HG02678 (cell line): ENCODE measurements around the gene CCDC110.
"Not testable (repeated sequence)": the region's sequence is repeated elsewhere in the genome, so short reads cannot be mapped to it uniquely, and the experiment has no call there.

Experiments
- ATAC-seq: cut with Tn5 transposase; IDR thresholded peaks from one replicate; pipeline ENCODE4 v1.9.1; 2021; ENCODE audit warnings: mild to moderate bottlenecking, moderate library complexity; ENCODE audit not compliant: unreplicated experiment

The CCDC110 gene

DNA sequence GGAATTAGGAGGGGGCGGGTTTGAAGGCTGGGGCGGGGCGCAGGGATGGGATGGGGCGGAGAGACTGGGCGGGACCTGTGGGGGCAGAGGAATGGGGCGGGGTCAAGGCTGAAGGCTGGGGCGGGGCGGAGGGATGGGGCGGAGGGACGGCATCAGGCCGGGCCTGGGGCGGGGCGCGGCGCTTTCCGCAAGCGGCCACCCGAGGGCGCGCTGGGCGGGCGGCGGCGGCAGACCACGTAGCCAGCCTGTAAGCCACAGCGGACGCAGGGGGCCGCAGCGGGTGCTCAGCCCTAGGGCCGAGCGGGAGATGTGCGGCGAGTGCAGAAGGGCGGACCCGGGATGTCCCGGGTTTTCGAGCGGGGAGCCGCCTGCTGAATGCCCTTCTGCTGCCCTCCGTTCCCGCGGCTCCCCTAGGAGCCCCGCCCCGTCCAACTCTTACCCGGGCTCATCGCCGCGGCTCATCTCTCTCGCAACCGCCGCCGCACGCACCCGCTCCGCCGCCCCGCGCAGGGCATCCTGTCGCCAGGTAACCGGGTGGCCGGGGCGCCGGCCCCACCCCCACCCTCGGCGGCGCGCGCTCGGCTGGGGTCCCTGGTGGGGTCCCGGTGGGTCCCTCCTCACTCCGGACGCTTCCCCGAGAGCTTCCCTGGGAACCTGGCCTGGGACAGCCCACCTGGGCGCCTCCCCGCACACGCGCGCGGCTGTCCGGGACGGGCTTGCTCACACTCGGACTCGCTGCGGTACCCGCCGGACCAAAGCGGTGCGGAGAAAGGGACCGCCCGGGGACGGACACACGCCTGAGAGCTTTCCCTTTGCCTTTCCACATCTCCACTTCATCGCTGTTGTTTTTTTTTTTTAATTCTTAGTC, at the start of gene CCDC110:
TSS of gene CCDC110 (minus strand) at position 499 of the 868 bp plus-strand sequence. CDS start at position 449, 50 bp downstream.
- ATAC-seq, result peak; percentile 90

DNA sequence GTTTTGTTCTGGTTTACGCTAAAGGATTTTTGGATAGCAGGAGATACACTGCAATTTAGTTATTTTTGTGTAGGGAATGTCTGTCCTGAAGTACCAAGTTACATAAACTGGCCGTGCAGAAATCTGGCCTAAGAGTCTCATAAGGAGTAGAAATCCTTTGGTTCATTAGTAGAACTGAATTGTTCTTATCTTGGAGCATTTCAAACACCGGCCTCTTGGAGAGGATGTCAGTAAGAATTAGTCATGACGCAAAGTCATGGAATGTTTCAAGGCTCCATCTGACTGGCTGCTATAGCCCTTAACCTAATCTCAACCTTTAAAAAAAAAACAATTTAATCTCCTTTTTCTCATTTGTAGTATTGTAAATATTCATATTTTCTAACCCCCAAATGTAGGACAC, 48.6 kb upstream of the CCDC110 start:
- no peak for ATAC-seq

DNA sequence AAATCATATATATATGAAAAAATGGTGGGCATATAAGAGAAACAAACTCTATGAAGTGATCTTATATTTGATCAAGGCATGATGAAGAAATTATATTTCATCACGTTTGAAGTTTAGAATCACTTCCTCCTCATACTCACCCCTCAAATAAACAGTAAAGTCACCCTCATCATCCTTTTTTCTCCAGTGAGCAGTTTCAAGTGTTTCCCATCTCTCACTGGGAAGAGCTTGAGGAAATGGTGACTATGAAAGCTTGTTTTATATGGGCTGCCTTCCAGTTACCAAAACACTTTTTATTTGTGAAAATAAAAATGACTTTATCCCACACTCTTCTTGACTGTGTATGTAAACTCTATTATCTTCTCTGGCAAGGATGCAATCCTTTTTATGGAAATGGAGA, 47.0 kb upstream of the CCDC110 start:
- no peak for ATAC-seq

DNA sequence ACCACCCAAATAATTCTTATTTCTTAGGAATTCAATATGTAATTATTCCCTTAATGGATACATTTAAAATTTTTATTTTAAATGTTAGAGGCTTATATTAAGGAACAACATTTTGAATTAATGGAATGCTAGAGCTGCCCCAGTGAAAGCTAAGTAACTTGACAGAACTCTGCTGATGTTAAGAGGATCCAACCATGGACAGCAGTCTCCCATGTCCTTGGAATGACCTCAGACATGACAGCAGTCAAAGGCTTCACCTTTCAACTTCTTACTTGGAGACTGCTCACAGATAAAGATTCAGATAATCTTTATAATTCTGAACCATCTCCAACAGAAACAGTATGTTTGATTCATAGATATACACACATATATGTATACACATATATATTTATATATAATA, 46.5 kb upstream of the CCDC110 start:
- ATAC-seq, result no peak

DNA sequence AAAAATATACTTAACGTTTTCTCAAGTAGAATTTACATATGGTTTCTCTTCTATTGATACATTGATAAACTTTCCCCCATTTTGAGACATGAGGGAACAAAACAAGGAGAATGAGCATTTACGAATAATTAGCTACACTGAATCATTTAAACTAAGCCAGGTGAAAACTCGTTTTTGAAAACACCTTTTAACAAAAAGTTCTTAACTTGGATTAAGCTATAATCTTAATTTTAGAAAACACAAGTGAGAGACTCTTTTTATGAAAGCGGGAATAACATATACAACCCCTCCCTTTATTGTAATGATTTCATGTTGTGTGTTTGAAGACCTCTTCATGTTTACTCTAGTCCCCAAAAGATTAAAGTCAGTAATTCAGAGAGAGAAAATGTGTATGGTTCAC, 43.7 kb upstream of the CCDC110 start:
- no peak for ATAC-seq

DNA sequence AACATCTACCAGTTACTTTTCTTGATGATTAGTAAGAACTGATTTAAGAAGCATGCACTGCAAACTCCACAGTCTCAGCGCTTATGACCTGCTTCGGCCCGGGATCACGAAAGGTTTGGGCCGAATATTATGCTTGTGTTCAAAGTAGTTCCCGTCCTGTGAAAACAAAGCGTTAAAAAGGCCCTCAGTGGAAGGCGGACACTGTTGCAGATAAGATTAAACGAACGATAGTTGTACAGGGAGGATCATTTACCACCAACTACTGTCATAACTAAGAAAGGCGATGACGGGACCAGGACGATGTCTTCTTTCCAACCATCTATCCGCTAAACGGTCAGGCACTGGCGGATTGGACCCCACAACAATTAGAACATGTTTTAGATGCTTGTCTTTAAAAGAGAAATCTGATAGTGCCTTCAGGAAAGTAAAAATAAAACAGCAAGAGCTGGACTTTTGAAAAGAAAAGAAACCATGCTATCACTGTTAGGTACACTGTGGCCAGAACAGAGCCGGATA, 42.7 kb upstream of the CCDC110 start:
- ATAC-seq, result no peak

DNA sequence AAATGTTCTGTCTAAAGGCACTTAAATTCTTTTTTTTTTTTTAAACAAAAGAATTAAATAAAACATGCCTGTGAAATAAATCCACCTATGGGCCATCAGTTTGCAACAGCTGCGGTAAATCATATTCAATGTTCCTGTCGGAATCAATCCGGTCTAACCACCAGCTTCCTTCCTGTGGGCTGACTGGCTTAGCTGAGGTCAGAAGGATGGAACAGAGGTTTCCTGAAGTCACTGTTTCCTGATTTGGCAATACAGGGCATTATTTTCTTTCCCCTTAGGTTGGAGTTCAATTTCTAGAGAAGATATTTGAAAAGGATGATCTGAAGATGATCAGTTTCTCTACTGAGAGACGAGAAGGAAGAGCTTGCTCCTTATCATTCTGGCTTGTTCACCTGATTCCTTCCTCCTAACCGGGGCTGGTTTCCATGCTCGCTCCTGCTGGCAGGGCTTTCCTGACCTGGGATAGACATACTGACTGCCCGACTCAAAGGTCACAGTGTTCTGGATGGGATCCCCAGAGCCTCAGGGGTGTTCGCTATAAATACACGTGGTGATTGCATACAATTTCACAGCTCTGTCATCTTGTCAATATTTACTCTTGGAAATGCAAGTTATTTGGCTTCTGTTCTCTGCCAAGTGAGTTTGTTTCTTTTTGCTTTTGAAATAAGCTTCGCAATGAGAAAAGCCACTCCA, 42.1 kb upstream of the CCDC110 start:
- ATAC-seq, result no peak

DNA sequence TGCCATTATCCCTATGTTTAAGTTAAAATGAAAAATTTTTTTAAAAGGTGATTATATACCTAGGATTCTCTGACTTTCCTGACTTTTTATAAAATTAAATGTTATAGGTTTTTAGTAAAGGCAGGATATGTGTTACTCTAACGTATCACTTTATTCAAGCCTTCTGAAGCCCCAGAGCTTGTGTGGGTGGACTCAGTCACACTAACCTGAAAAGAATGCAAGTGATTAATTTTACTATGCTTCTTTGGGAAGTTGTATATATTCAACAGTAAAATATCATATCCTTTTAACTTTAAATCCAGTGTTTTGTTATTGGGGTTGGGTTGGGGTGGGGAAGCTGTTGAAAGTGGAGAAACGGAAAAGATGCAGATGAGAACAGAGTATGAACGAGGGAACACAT, 41.0 kb upstream of the CCDC110 start:
- ATAC-seq, result no peak

DNA sequence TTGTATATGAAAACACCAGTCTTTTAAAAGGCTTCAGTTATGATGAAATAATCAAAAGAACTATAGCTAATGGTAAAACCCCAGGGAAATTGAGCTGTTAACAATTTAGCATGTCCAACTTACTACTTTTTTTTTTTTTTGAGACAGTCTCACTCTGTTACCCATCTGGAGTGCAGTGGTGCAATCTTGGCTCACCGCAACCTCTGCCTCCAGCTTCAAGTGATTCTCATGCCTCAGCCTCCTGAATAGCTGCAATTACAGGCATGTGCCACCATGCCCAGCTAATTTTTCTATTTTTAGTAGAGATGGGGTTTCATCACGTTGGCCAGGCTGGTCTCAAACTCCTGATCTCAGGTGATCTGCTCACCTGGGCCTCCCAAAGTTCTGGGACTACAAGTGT, 39.7 kb upstream of the CCDC110 start:
- ATAC-seq, result not testable (repeated sequence)

DNA sequence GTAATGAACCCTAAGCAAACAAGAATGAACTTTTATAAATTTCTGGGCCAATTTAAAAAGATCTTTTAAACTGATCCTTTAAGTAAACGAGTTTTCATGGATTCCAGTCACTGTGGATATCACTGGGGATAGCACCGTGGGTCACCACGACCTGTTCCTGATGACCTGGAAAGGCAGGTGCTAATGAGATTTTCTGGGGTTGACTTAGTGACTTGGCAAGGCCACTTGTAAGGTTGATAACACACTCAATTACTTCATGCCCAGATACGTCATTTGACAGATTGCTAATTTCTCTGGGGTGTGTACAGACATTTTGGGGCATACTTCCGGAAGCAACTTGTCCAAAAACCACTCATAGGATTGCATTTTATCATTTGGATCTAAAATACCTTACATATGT, 39.3 kb upstream of the CCDC110 start:
- ATAC-seq, result no peak

DNA sequence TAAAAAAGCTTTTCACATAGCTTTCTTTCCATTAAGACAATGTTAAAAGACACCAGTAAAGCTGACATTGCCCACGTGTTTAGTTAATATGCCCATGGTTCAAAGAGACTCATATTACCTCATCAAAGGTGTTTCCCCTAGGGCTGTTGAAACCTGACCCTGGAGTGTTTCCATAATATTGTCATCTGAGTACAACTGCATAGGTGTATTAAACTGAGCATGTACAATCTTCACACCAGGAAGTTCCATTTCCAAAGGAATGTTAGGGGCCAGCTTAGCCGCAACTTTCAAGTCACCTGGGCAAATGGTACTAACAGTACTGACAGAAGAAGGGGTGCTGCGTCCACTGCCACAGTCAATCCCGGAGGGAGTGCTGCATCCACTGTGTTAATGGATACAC, 36.6 kb upstream of the CCDC110 start:
- no peak for ATAC-seq

DNA sequence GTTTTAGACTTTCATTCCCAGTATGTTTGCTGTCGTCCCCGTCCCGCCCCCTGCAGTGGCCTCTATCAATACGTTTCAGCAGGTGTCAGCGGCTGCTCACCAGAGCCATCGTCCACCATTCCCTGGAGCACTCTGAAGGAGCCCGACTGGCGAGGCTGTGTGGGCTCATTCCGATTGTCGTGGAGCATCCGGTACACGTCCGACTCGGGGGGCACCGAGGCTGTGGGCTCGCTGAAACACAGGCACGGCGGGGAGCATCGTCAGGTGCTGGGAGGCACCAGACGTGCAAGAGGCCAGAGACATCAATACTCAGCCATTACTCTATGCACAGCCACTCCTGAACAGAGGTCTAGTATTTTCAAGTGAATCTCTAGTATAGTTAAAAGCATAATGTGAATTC, 34.9 kb upstream of the CCDC110 start:
- ATAC-seq, result no peak

DNA sequence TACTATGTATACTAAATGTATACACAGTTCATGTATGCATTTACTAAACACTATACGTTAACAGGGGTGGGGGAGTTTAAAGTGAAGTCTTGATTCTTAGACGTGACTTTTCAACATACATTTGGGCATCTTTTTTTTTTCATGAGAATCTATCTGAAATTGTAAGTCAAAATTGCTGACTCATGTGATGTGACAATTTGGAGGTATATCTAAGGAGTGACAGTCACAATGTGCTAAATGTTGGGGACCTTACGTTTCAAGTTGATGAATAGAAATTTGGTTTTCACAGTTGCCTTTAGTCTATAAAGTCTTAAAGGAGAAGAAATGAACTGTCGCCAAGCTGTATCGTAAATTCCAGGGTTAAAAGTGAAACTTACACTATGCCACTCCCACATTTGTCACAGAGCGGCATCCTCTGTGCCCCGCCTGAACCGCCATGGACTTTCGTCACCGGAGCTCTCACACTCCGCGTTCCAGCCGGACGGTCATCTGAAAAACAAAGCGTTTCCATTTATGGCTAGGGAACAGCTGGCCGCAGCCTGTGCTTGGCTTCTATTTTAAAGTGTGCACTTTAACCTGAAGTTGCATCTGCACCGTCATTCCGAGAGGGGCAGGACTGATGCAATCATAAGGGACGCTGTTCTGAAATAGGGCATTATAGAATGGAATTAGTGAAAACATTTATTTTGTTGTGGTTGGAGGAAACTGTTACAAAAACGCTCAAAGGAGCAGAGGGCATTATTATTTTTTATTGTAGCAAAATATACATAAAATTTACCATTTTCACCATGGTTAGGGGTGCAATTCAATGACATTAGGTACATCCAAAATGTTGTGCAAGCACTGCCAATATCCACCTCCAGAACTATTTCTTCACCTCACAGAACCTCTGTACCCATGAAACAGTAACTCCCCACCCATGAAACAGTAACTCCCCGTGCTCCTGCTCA, 32.8 kb upstream of the CCDC110 start:
- no peak for ATAC-seq

DNA sequence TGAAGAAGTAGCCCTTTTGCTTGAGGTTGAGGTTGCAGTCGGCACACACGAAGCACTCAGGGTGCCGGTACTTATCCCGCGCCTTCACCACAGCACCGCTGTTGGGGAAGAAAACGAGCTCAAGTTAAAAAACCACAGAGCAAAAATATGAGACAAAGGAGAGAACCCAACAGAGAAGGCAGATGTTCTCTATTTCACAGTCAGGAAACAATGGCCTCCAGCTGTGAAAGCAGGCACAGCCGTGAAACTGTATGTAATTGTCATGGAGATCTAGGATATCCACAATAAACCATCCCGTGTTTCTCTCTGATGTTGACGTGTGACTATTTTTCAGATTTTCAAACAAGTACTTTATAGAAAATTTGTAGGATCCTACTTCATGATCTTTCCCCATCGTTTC, 30.9 kb upstream of the CCDC110 start:
- ATAC-seq, result no peak

DNA sequence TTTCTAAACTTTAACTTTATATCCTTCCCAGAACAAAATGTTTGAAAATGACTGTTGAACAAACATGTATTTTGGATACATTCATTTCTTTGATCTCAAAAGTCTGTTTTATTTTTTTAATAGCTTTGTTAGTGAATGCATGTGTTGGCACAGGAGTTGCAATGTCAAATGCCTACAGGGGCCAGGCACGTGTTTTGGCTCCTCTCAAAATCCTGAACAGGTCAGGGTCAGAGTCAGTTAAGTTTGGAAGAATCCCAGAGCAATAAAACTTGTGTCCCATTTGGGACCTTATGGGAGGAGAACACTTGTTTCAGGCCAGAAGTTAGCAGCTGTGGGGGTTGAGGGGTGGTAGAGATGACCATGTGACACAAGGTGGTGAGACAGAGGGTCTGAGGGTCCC, 29.0 kb upstream of the CCDC110 start:
- no peak for ATAC-seq

DNA sequence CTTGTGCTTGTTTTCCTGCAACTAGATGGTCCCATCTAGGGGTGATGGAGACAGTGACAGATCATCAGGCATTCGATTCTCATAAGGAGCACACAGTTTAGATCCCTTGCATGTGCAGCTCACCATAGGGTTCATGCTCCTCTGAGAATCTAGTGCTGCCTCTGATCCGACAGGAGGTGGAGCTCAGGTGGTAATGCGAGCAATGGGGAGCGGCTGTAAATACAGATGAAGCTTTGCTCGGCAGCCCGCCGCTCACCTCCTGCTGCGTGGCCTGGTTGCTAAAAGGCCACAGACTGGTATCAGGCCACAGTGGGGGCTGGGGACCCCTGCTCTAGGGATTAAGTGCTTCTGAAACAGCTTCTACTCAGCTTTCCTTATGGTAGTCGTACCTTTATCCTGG, 28.5 kb upstream of the CCDC110 start:
- no peak for ATAC-seq

DNA sequence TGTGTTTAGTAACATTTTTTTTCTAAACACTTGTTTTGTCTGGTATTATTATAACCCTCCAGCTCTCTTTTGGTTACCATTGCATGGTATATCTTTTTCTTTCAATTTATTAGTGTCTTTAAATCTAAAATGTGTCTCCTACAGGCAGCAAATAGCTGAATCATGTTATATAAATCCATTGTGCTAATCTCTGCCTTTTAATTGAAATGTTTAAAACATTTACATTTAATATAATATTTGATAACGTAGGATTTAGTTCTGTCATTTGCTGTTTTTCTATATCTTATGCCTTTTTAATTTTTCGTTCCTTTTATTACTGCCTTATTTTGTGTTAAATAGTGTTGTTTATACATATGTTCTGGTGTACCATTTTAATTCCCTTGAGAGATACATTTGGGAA, 17.1 kb upstream of the CCDC110 start:
- ATAC-seq, result no peak

DNA sequence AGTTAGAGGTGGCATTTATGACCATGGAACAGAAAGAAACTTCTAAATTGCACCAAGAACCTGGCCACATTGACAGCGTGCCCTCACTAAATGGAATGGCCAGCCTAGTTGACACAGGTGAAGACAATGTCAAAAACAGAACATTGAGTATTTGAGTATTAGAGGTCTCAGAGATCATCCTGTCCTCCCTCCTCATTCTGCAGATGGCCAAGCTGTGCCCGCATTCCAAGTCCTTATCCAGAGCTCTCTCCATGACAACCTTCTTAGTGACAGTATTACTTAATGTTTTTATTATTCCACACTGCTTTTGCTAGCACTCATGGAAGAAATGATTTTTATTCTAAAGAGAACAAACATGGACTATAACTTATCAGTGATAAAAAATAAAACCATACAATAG, 9.9 kb upstream of the CCDC110 start:
- no peak for ATAC-seq

DNA sequence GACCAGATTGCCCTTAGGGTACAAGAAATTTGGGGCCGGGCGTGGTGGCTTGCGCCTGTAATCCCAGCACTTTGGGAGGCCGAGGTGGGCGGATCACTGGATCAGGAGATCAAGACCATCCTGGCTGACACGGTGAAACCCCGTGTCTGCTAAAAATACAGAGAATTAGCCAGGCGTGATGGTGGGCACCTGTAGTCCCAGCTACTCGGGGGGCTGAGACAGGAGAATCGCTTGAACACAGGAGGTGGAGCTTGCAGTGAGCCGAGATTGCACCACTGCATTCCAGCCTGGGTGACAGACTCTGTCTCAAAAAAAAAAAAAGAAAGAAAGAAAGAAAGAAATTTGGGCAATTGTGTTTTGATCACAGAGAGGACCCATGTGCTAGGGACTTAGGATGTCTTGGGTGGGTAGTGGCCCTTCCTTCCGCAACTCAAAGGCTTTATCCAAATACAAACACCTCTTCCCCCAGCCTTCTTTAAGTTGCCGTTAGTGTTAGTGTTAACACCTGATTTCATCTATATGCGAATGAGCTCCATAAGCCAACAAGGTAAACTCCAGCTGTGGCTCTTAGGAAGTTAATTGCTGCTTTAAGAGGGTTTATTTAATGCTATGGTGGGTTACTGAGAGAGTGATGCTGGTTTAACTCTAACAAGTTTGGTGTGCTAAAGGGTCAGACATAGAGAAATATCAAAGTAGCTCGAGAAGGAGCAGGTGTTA, 8.6 kb upstream of the CCDC110 start:
- ATAC-seq, result peak; percentile 28

DNA sequence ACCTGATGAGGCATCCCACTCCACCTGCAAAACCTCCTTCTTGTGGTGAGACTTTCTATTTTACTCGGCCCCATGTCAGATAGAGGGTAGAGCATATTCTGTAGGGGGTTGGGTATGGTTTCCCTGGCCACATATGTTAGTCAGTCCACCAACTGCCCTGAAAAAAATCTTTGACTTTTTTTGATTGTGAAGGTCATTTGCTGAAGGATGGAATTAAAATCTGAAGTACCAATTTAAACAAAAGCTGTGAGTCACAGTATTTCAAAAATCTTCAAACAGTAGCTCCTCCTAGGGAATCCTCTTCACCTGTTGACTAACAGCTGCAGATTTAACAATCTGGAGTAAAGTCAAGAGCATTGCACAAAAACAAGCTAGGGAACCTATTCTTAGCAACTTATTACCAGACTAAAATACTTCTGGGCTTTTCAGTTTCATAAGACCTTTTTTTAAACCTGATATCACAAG, 8.0 kb upstream of the CCDC110 start:
- peak; percentile 87 for ATAC-seq
